Measurements from ENCODE around the gene C16orf54.

DNA sequence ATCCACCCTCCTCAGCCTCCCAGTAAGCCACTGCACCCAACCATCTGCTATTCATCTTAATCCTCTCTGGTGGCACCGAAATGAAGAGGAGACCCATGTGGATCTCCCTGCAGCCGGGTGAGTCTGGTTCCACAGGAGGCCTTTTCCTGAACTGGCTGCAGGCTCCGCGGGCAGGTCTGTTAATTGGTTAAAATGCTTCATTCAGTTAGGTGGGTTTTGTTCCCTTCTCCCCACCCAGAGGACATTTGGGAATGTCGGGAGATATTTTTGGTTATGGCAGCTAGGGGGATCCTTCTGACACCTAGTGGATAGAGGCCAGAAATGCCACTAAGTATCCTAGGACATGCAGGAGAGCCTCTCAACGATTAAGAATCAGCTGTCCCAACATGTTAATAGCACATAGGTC, 16.7 kb downstream of the C16orf54 start:
- TF ChIP-seq, protein P1, sequence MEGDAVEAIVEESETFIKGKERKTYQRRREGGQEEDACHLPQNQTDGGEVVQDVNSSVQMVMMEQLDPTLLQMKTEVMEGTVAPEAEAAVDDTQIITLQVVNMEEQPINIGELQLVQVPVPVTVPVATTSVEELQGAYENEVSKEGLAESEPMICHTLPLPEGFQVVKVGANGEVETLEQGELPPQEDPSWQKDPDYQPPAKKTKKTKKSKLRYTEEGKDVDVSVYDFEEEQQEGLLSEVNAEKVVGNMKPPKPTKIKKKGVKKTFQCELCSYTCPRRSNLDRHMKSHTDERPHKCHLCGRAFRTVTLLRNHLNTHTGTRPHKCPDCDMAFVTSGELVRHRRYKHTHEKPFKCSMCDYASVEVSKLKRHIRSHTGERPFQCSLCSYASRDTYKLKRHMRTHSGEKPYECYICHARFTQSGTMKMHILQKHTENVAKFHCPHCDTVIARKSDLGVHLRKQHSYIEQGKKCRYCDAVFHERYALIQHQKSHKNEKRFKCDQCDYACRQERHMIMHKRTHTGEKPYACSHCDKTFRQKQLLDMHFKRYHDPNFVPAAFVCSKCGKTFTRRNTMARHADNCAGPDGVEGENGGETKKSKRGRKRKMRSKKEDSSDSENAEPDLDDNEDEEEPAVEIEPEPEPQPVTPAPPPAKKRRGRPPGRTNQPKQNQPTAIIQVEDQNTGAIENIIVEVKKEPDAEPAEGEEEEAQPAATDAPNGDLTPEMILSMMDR (IDR thresholded peaks at IDR 0.05) = peak in 1 of 2 donors; percentile 27
- no peak for TF ChIP-seq POLR2AphosphoS5 (IDR thresholded peaks at IDR 0.05)
- TF ChIP-seq POLR2A (IDR thresholded peaks at IDR 0.05) = no peak
